HG03039 (cell line): Measurements from ENCODE around the gene FA2H.
A peak's percentile ranks its signal among the peaks of the same experiment; 100 is the strongest.
"Not testable (repeated sequence)": the region's sequence is repeated elsewhere in the genome, so short reads cannot be mapped to it uniquely, and the experiment has no call there.

Source experiments
- ATAC-seq: cut with Tn5 transposase; IDR thresholded peaks from one replicate; pipeline ENCODE4 v1.9.1; 2021; ENCODE audit warnings: mild to moderate bottlenecking, moderate library complexity; ENCODE audit not compliant: unreplicated experiment

Gene FA2H, protein sequence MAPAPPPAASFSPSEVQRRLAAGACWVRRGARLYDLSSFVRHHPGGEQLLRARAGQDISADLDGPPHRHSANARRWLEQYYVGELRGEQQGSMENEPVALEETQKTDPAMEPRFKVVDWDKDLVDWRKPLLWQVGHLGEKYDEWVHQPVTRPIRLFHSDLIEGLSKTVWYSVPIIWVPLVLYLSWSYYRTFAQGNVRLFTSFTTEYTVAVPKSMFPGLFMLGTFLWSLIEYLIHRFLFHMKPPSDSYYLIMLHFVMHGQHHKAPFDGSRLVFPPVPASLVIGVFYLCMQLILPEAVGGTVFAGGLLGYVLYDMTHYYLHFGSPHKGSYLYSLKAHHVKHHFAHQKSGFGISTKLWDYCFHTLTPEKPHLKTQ

GRCh38 chr16:74774223-74775139 is at the start of gene FA2H:
Gene FA2H, minus strand, starts transcription at chr16:74774820. Its CDS starts 65 bp downstream, at chr16:74774755.
- peak; percentile 85 for ATAC-seq

GRCh38 chr16:74817851-74818250 is 43.2 kb upstream of the FA2H start:
- ATAC-seq, result no peak

- peak; percentile 95 for ATAC-seq
Measured at GRCh38 chr16:74813109-74813641, 38.6 kb upstream of the FA2H start.

DNA sequence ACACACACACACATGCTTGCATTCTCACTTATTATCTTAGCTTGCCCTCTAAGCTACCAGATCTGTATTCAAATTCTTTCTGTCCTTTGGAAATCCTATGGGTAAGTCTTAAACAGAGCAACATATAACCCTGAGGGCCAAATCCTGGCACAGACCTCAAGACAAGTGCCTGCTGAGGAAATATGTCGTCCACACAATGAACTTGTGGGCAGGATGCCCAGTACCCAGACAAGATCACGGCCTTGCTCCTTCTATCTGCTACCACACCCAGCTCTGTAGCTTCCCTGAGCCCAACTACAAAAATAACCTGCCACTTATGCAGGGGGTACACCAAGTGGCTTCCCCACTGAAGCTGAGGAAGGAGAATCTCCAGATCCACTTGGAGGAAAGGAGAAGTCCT is 37.3 kb upstream of the FA2H start:
- no peak for ATAC-seq

DNA sequence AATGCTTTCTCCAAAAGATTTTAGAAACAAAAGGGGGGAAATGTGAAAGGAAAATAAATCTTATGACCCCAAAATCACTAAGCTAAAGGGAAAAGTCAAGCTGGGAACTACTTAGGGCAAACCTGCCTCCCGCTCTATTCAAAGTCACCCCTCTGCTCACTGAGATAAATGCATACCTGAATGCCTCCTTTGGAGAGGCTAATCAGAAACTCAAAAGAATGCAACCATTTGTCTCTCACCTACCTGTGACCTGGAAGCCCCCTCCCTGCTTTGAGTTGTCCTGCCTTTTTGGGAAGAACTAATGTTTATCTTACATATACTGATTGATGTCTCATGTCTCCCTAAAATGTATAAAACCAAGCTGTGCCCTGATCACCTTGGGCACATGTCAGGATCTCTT is 36.6 kb upstream of the FA2H start:
- not testable (repeated sequence) for ATAC-seq

- no peak for ATAC-seq
Measured at GRCh38 chr16:74807052-74807646, 32.5 kb upstream of the FA2H start.

DNA sequence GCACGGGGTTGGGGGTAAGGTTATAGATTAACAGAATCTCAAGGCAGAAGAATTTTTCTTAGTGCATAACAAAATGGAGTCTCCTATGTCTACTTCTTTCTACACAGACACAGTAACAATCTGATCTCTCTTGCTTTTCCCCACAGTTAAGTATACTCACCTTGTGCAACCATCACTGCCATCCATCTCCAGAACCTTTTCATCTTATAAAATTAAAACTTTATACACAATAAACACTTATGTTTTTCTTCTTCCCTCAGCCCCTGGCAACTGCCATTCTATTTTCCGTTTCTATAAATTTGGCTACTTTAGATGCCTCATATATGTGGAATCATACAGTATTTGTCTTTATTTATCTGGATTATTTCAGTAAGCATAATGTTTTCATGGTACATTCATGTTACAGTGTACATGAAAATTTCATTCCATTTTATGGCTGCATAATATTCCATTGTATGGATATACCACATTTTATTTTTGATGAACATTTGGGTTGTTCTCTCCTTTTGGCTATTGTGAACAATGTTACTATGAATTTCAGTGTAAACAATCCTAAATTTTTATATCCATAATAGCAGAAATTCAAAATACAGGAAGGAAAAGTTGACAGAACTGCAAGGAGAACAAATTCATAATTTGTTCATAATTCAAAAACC is 25.7 kb upstream of the FA2H start:
- ATAC-seq, result no peak

- no peak for ATAC-seq
Measured at GRCh38 chr16:74797414-74797813, 22.8 kb upstream of the FA2H start.

DNA sequence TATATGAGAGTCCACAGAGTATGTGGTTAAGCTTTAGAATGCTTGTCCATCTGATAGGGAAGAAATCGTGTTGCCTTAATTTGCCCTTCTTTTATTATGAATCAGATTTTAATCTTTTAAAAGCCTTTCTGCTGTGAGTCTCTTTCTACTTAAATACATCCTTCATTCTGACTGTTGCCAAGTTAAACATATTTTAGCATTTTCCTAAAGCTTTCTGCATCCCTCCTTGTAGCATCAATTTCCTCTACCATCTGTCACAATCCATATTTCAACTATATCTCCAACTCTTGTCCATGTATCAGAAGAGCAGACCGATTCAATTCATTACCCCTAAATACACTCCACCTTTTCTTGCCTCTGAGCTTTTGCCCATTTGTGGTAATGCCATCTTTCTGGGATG is 20.5 kb upstream of the FA2H start:
- ATAC-seq, result no peak

GRCh38 chr16:74794668-74795067 is 20.0 kb upstream of the FA2H start:
- no peak for ATAC-seq

GRCh38 chr16:74793571-74793970 is 19.0 kb upstream of the FA2H start:
- ATAC-seq, result no peak

DNA sequence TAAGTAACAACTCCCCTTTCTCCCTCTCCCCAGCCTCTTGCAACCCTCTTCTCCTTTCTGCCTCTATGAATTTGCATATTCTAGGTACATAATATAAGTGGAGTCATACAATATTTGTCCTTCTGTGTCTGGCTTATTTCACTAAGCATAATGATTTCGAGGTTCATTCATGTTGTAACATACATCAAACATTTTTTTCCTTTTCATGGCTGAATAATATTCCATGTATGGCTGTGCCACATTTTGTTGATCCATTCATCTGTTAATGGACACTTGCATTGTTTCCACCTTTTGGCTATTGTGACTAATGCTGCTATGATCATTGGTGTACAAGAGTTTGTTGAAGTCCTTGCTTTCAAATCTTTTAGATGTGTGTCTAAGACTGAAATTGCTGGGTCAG is 17.6 kb upstream of the FA2H start:
- no peak for ATAC-seq

- ATAC-seq, result not testable (repeated sequence)
Measured at GRCh38 chr16:74791749-74792148, 17.1 kb upstream of the FA2H start.

DNA sequence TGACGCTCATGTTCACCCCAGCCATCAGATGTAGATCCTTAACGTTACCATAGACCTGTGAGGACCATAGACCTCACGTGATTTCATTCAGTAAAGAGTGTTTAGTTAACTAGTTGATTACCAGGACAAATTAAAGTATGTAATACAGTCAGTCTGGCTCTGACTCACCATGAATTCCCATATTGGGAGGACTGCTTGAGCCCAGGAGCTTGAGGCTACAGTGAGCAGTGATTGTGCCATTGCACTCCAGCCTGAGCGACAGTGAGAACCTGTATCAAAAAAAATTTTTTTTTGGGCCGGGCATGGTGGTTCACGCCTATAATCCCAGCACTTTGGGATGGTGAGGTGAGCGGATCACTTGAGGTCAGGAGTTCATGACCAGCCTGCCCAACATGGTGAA is 13.5 kb upstream of the FA2H start:
- ATAC-seq, result no peak

DNA sequence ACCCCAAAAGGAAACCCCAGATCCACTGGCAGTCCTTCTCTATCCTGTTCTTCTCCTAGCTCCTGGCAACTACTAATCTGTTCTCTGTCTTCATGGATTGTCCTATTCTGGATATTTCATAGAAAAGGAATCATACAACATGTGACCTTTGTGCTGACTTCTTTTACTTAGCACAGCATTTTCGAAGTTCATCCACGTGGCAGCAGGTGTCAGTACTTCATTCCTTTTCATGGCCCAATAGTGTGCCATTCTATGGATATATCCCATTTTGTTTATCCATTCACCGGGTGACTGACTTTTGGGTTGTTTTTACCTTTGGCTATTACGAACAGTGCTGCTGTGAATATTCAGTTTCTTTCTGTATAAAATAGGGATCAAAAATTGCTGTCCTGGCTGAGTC is 10.4 kb upstream of the FA2H start:
- ATAC-seq, result no peak

DNA sequence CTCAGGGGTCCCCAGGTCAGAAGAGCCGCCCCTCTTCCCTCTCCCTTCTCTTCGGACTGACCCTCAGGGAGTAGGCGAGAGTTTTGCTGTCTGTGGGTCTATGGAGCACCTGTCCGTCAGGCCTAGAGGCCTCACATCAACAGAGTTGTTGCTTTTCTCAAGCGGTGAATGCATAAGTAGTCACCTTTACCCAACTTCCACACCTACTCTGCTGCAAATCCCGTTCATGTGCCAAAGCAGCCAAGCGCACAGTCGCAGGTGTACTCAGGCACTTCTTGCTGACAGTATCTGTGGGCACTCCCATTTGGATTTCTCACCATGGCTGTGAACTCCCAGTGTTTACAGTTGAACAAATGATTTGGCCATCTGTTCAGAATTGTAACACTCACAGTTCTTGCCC is 4.0 kb upstream of the FA2H start:
- no peak for ATAC-seq

- no peak for ATAC-seq
Measured at GRCh38 chr16:74776926-74777325, 2.3 kb upstream of the FA2H start.

GRCh38 chr16:74775255-74775654 is 635 bp upstream of the FA2H start:
- ATAC-seq, result no peak

DNA sequence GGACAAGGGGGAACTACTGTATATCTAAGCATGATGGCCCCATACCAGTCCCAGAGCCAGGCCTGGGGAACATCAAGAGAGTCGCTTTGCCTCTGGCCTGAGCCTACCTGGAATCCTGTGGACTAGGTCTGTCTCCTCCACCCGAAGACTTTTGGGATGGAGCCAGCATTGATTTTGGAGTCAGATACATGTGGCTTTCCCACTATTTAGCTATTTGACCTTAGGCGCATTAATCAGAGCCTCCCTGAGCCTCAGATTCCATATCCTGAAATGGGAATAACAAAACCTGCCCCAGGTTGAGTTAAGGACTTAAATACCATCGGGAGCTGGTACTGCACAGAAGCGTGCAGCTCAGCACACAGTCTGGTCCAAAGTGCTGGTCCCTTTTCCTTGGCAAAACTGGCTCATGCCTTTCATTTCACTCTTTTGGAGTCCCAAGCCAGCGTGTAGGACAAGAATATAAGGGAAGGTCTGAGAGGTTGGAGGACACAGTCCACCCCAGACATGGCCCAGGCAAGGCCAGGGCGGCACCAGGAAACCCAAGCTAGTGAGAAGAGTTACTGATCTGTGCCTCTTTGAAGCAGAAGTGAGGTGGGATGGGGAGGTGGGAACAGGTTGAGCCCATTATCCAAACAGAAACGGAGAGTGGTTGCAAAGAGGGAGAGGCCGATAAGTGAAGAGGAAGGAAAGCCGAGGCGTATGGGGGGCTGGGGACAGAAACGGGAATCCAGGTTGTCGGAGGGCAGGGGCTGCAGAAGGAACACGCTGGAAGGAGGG is 986 bp downstream of the FA2H start:
- no peak for ATAC-seq
